GM18858 (cell line): Measurements from ENCODE around the gene ZAP70.
"Not testable (repeated sequence)": the region's sequence is repeated elsewhere in the genome, so short reads cannot be mapped to it uniquely, and the experiment has no call there.

ENCODE experiments used
- ATAC-seq: cut with Tn5 transposase; IDR thresholded peaks from one replicate; pipeline ENCODE4 v1.9.1; 2021; ENCODE audit not compliant: unreplicated experiment

The ZAP70 gene

GRCh38 chr2:97697252-97698235 is 15.8 kb upstream of the ZAP70 start:
- ATAC-seq, result no peak

- no peak for ATAC-seq
Measured at GRCh38 chr2:97698530-97698929, 14.8 kb upstream of the ZAP70 start.

- no peak for ATAC-seq
Measured at GRCh38 chr2:97699765-97700444, 13.5 kb upstream of the ZAP70 start.

GRCh38 chr2:97701186-97701585 is 12.2 kb upstream of the ZAP70 start:
- ATAC-seq, result no peak

- no peak for ATAC-seq
Measured at GRCh38 chr2:97701851-97702465, 11.4 kb upstream of the ZAP70 start.

GRCh38 chr2:97702731-97703470 is 10.5 kb upstream of the ZAP70 start:
- ATAC-seq, result no peak

- no peak for ATAC-seq
Measured at GRCh38 chr2:97703741-97704140, 9.6 kb upstream of the ZAP70 start.

GRCh38 chr2:97704989-97705388 is 8.4 kb upstream of the ZAP70 start:
- no peak for ATAC-seq

- ATAC-seq, result no peak
Measured at GRCh38 chr2:97706112-97706511, 7.3 kb upstream of the ZAP70 start.

- no peak for ATAC-seq
Measured at GRCh38 chr2:97706708-97707345, 6.5 kb upstream of the ZAP70 start.

GRCh38 chr2:97707362-97708047 is 5.9 kb upstream of the ZAP70 start:
- no peak for ATAC-seq

- no peak for ATAC-seq
Measured at GRCh38 chr2:97708048-97708380, 5.4 kb upstream of the ZAP70 start.

GRCh38 chr2:97708608-97709007 is 4.8 kb upstream of the ZAP70 start:
- ATAC-seq, result no peak

GRCh38 chr2:97711394-97711711 is 2.0 kb upstream of the ZAP70 start:
- ATAC-seq, result no peak

- not testable (repeated sequence) for ATAC-seq
Measured at GRCh38 chr2:97712175-97712574, 1.2 kb upstream of the ZAP70 start.

- ATAC-seq, result no peak
Measured at GRCh38 chr2:97712693-97713295, 582 bp upstream of the ZAP70 start.

GRCh38 chr2:97714084-97714949 is 941 bp downstream of the ZAP70 start:
- no peak for ATAC-seq

- no peak for ATAC-seq
Measured at GRCh38 chr2:97714950-97715652, 1.7 kb downstream of the ZAP70 start.
